Stromal cell of bone marrow (primary cell): Measurements from ENCODE around the gene ZNF398.
"Not testable (repeated sequence)": the region's sequence is repeated elsewhere in the genome, so short reads cannot be mapped to it uniquely, and the experiment has no call there.

Experiments used
- DNase-seq: peaks from one replicate; pipeline ENCODE4 v3.0.0-alpha.2; 2012; ENCODE audit warnings: low read depth

ZNF398 gene

DNA sequence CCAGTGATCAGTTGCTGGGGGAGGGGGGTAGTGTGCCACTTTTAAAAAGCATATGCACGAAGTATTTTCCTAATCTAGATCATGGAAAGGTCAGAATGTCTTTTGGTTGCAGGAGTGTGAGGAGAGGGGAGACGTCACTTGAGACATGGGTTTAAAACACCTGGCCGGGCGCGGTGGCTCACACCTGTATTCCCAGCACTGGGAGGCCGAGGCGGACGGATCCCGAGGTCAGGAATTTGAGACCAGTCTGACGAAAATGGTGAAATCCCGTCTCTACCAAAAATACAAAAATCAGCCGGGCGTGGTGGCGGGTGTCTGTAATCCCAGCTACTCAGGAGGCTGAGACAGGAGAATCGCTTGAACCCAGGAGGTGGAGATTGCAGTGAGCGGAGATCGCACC lies 79.1 kb downstream of the ZNF398 start:
- DNase-seq, result not testable (repeated sequence)

DNA sequence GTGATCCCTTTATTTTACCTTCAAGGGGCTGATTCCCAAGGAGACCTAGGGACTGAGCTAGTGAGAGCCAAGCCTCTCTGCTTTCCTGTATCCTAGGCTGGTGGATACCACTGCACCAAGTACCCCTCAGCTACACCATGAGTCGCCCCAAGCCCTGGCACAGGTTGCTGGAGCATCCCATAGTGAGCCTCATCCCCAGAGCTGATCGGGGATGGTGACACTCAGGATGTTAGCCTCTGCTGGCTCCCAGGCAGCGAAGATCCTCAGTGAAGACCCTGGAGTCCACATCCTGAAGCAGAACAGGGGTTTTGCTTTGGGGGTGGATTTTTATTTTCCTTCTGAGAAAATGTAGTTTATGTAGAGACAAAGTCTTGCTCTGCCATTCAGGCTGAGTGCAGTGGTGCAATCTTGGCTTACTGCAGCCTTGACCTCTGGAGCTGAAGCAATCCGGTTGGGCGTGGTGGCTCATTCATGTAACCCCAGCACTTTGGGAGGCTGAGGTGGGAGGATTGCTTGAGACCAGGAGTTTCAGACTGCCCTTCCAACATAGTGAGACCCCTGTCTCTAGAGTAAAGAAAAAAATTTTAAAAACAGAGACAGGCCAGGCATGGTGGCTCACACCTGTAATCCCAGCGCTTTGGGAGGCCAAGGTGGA lies 79.7 kb downstream of the ZNF398 start:
- DNase-seq, result no peak

DNA sequence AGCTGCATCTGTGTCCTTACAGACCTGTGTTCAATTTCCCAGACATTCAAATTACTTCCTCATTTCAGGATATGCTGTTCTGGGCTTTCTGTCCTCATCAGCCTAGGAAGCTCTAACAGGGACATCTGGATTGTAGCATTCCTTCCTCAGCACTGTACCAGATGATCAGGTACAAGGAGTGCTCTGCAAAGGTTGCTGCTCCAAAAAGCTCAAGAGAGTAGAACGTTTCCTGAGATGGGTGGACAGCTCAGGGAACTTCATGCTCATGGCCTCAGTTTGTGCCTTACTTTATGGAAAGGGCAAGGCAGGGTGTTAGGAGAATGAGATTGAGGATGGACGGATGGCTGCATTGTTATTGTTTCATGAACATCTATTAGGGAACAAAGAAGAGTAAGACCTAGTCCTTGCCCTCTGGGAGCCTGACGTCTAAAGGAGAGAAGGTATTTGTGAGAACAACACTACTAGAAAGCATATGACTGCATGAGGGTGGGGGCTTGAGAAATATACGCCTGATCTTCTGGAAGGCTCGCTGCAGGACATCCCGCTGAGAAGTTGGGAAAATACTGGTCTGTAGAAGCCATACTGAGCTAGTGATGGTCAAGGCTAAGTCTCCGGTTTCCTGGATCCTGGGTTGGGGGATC lies 81.7 kb downstream of the ZNF398 start:
- no peak for DNase-seq

DNA sequence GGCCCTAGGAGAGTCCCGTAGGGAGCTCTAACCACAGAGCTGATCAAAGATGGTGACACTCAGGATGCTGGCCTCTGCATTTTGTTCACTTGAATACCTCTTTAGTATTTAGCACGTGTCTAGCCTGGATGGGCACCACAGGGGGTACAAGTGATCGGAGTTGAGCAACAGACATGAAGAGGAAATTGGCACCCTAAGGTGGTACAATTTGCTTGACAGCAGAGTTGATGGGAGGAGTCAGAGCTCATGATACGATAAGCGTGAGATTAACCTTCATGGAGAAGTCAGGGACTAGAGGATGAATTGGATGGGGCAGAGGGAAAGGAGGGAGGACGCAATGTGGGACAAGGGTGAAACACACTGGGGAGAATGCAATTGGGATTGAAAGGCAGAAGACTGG lies 82.3 kb downstream of the ZNF398 start:
- DNase-seq, result no peak

DNA sequence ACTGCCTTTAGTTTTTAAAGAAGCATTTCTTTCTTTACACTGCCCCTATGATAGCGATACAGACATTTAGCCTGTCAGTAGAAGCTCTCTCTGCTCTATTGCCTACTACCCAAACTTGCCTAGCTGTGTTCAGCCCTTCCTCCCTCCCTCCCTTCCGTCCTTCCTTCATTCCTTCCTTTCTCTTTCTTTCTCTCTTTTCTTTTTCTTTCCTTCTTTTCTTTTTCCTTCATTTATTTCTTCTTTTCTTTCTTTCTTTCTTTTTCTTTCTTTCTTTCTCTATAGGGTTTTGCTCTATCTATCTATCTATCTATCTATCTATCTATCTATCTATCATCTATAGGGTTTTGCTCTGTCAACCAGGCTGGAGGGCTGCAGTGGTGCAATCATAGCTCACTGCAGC lies 85.1 kb downstream of the ZNF398 start:
- DNase-seq, result no peak
